Measurements from ENCODE around the gene B3GALNT2.

Gene B3GALNT2

GRCh38 chr1:235533476-235534168, 29.4 kb upstream of the B3GALNT2 start:
- Histone ChIP-seq H3K27ac (no peak overlapping the region), H3K4me3 (no peak overlapping the region)
- TF ChIP-seq CTCF (IDR thresholded peaks at IDR 0.05): no peak
- DNase-seq (ENCODE audit: low spot score): no peak

- no peak overlapping the region for H3K4me3 ChIP-seq
- TF ChIP-seq CTCF (IDR thresholded peaks at IDR 0.05): no peak
- DNase-seq (ENCODE audit: low spot score): no peak
- no peak overlapping the region for H3K27ac ChIP-seq
Measured at GRCh38 chr1:235532360-235532759, 28.1 kb upstream of the B3GALNT2 start.

GRCh38 chr1:235527196-235527814, 23.1 kb upstream of the B3GALNT2 start:
- Histone ChIP-seq H3K27ac (no peak overlapping the region), H3K4me3 (no peak overlapping the region)
- no peak for DNase-seq (ENCODE audit: low spot score)
- TF ChIP-seq CTCF (IDR thresholded peaks at IDR 0.05): no peak

- DNase-seq (ENCODE audit: low spot score): no peak
- H3K27ac ChIP-seq: no peak overlapping the region
- TF ChIP-seq CTCF (IDR thresholded peaks at IDR 0.05): no peak
- H3K4me3 ChIP-seq: no peak overlapping the region
Measured at GRCh38 chr1:235525314-235525713, 21.1 kb upstream of the B3GALNT2 start.

- Histone ChIP-seq H3K4me3 (no peak overlapping the region), H3K27ac (no peak overlapping the region)
- DNase-seq (ENCODE audit: low spot score): no peak
- TF ChIP-seq CTCF (IDR thresholded peaks at IDR 0.05): no peak
Measured at GRCh38 chr1:235516862-235517446, 12.7 kb upstream of the B3GALNT2 start.

GRCh38 chr1:235515844-235516512, 11.7 kb upstream of the B3GALNT2 start:
- DNase-seq (ENCODE audit: low spot score): no peak
- H3K27ac ChIP-seq: no peak overlapping the region
- TF ChIP-seq CTCF (IDR thresholded peaks at IDR 0.05): no peak

More at GRCh38 chr1:235515844-235516512, 11.7 kb upstream of the B3GALNT2 start:
- H3K4me3 ChIP-seq: no peak overlapping the region

All from coronary artery (tissue), 2 donors.